Tibial nerve (tissue), 4 donors: Measurements from ENCODE around the gene SDR42E2. TPM values are rescaled to one million over a fixed set of nuclear protein-coding genes. Genes with fewer than 3 reads are reported as not detected.
"Not testable (repeated sequence)": the region's sequence is repeated elsewhere in the genome, so short reads cannot be mapped to it uniquely, and the experiment has no call there.

Experiments
- DNase-seq, 2 donors: peaks; one replicate each; pipeline ENCODE4 v3.0.0-alpha.2; 2019; ENCODE audit warnings: low spot score in 2 of 2
- H3K27ac ChIP-seq, 4 donors: fragments of 200-600 bp; sonication (generic) in 3 of 4; one replicate each; pipeline ENCODE4 v1.5.1; 2017 to 2019; ENCODE audit warnings: mild to moderate bottlenecking in 1 of 4
- H3K27me3 ChIP-seq, 2 donors: fragments of 200-600 bp; sonication (generic) in 1 of 2; one replicate each; pipeline versions ENCODE4 v1.5.1 to v1.6.0; 2017 to 2019
- H3K36me3 ChIP-seq, 3 donors: fragments of 200-600 bp; sonication (generic); one replicate each; pipeline ENCODE4 v1.5.1; 2018 to 2019
- H3K4me1 ChIP-seq, 4 donors: fragments of 200-600 bp; sonication (generic) in 3 of 4; one replicate each; pipeline ENCODE4 v1.5.1; 2017 to 2019
- H3K4me3 ChIP-seq, 4 donors: fragments of 200-600 bp; sonication (generic) in 3 of 4; one replicate each; pipeline ENCODE4 v1.5.1; 2017 to 2019; ENCODE audit warnings: mild to moderate bottlenecking in 1 of 4, moderate library complexity in 1 of 4
- H3K9me3 ChIP-seq, 4 donors: fragments of 200-600 bp; sonication (generic) in 3 of 4; one replicate each; pipeline ENCODE4 v1.5.1; 2017 to 2019
- EP300 ChIP-seq, 2 donors: sonication (generic); formaldehyde crosslinking; IDR thresholded peaks; one replicate each; pipeline ENCODE4 v1.6.1; 2017; ENCODE audit warnings: antibody characterized with exemption in 2 of 2, mild to moderate bottlenecking in 1 of 2
- POLR2A ChIP-seq, 2 donors: fragments of 450-650 bp; IDR thresholded peaks; one replicate each; pipeline ENCODE4 v1.6.1; 2017; ENCODE audit warnings: antibody characterized with exemption in 2 of 2, mild to moderate bottlenecking in 2 of 2, moderate library complexity in 2 of 2
- WGBS, 2 donors: methylation state at CpG; one replicate each; pipeline ENCODE4 v1.1.5; 2018; 5-methylcytosine and 5-hydroxymethylcytosine counted together
- total RNA-seq, 4 donors: library from RNA; depleted of rRNA; stranded (reverse); fragments of >200 nt; gene quantifications; one replicate each; pipeline ENCODE4 v1.1.0, GENCODE V29; 2016
- TF ChIP-seq, protein P1 (sequence below), 5 experiments: fragments of 200-600 bp in 3 of 5; fragments of 450-650 bp in 2 of 5; sonication (generic) in 3 of 5; IDR thresholded peaks; one replicate each; pipeline ENCODE4 v1.5.1; 2016 to 2019; ENCODE audit warnings: antibody characterized with exemption in 5 of 5, mild to moderate bottlenecking in 3 of 5, moderate library complexity in 2 of 5

The SDR42E2 gene
- total RNA-seq, 4 donors from 2014 or later: not detected

DNA sequence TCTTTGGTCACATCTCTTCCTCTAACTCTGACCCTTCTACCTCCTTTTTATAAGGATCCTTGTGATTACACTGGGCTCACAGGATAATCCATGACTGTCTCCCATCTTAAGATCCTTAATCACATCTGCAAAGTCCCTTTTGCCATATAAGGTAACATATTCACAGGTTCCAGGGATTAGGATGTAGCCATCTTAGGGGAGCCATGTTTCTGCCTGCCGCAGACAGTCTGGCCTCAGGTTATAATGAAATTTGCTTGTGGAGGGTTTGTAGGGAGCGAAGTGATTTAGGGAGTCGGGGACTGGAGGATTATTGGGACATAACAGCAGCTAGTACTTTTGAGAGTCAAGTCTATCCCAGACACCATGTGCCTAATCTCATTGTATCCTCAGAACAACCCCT, 51.5 kb downstream of the SDR42E2 start:
- H3K9me3 ChIP-seq: peaks cover 0 to 6% (median 0%) of the 10 kb centered on the region in 4 donors
- 98 to 99% methylated on average over 3 of the region's 3 CpGs for WGBS, 2 donors
- H3K4me3 ChIP-seq: no peak overlapping the region
- H3K36me3 ChIP-seq: peaks cover 0 to 56% (median 0%) of the 10 kb centered on the region in 3 donors
- H3K4me1 ChIP-seq: peaks cover 0 to 84% (median 22%) of the 10 kb centered on the region in 4 donors
- no peak for TF ChIP-seq EP300 (IDR thresholded peaks at IDR 0.05)
- no peak for DNase-seq
- peak overlapping the region in 1 of 4 donors; percentile 75 for H3K27ac ChIP-seq
- no peaks in the 10 kb centered on the region for H3K27me3 ChIP-seq

DNA sequence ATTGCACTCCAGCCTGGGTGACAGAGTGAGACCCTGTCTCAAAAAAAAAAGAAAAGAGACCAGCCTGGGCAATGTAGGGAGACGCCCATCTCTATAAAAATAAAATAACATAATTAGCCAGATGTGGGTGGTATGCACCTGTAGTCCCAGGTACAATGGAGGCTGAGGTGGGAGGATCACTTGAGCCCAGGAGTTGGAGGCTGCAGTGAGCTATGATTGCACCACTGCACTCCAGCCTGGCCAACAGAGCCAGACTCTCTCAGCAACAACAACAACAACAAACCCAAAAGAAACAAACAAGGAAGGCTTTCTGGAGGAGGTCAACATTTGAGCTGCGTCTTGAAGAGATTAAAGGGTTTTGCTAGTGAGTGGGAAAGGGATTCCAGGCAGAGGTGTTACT, 52.1 kb downstream of the SDR42E2 start:
- H3K36me3 ChIP-seq: peaks cover 0 to 56% (median 0%) of the 10 kb centered on the region in 3 donors
- 91 to 98% methylated on average over 2 of the region's 2 CpGs for whole genome bisulfite sequencing, 2 donors
- no peaks in the 10 kb centered on the region for H3K27me3 ChIP-seq
- H3K4me1 ChIP-seq: peaks cover 0 to 83% (median 21%) of the 10 kb centered on the region in 4 donors
- no peak overlapping the region for H3K4me3 ChIP-seq
- no peak for DNase-seq
- TF ChIP-seq EP300 (IDR thresholded peaks at IDR 0.05): no peak
- no peak for TF ChIP-seq POLR2A (IDR thresholded peaks at IDR 0.05)
- TF ChIP-seq, protein P1, sequence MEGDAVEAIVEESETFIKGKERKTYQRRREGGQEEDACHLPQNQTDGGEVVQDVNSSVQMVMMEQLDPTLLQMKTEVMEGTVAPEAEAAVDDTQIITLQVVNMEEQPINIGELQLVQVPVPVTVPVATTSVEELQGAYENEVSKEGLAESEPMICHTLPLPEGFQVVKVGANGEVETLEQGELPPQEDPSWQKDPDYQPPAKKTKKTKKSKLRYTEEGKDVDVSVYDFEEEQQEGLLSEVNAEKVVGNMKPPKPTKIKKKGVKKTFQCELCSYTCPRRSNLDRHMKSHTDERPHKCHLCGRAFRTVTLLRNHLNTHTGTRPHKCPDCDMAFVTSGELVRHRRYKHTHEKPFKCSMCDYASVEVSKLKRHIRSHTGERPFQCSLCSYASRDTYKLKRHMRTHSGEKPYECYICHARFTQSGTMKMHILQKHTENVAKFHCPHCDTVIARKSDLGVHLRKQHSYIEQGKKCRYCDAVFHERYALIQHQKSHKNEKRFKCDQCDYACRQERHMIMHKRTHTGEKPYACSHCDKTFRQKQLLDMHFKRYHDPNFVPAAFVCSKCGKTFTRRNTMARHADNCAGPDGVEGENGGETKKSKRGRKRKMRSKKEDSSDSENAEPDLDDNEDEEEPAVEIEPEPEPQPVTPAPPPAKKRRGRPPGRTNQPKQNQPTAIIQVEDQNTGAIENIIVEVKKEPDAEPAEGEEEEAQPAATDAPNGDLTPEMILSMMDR (IDR thresholded peaks at IDR 0.05): no peak
- peaks cover 0 to 6% (median 0%) of the 10 kb centered on the region in 4 donors for H3K9me3 ChIP-seq
- H3K27ac ChIP-seq: no peak overlapping the region

DNA sequence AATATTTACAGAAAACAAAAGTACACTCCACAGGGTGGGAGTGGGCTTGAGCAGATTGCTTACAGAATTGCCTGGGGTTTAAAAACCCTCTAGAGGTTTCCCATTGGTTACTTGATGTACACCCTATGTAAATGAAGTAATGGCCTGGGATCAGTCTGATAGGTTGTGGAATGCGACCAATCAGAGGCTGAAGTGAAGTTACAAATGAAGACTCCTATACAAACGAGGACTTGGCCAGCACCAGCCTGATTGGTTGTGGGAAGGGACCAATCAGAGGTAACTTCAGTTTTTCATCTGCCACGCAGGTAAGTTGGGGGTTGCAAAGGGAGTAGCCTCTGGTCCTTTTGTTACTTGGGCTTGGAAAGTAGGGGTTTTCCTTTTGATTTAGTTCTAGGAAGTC, 52.6 kb downstream of the SDR42E2 start:
- H3K36me3 ChIP-seq: peaks cover 0 to 52% (median 0%) of the 10 kb centered on the region in 3 donors
- H3K27me3 ChIP-seq: no peaks in the 10 kb centered on the region
- DNase-seq: no peak
- TF ChIP-seq EP300 (IDR thresholded peaks at IDR 0.05): no peak
- no peak overlapping the region for H3K27ac ChIP-seq
- H3K9me3 ChIP-seq: peaks cover 0 to 6% (median 0%) of the 10 kb centered on the region in 4 donors
- H3K4me3 ChIP-seq: no peak overlapping the region
- peaks cover 0 to 81% (median 19%) of the 10 kb centered on the region in 4 donors for H3K4me1 ChIP-seq
- 75 to 81% methylated on average over 3 of the region's 3 CpGs for WGBS, 2 donors

DNA sequence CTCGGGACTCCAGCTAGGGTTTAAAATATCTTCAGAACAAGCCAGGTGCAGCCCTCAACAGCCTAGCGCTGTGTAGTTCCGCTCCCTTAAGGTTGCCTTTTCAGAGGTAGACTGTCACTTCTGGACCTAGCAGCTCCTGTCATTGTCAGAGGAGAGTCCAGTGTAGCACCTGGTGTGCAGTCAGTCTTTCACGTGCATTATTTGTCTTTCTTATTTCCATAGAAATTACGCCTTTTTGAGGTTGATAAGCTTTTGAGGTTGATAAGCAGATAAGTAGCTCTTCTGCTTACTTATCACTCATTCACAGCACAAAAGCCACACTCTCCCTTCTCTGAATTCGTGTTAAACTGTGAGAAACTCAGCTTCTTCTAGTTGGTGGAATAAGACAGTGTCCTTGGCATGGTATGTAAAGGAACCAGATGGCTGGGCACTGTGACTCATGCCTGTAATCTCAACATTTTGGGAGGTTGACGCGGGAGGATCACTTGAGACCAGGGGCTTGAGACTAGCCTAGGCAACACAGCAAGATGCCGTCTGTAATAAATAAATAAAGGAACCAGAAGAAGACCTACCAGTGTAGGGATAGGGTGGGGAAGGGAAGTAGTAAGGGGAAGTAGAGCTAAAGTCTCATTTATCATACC, 54.0 kb downstream of the SDR42E2 start:
- H3K27ac ChIP-seq: peak overlapping the region in 1 of 4 donors; percentile 14
- H3K9me3 ChIP-seq: no peaks in the 10 kb centered on the region
- WGBS, 2 donors: 83 to 91% methylated on average over 9 of the region's 9 CpGs
- H3K27me3 ChIP-seq: no peaks in the 10 kb centered on the region
- DNase-seq: no peak
- H3K4me1 ChIP-seq: peaks cover 0 to 81% (median 14%) of the 10 kb centered on the region in 4 donors
- H3K4me3 ChIP-seq: no peak overlapping the region
- peaks cover 0 to 44% (median 0%) of the 10 kb centered on the region in 3 donors for H3K36me3 ChIP-seq
- TF ChIP-seq, protein P1 (IDR thresholded peaks at IDR 0.05): no peak
- TF ChIP-seq POLR2A (IDR thresholded peaks at IDR 0.05) (no peak), EP300 (IDR thresholded peaks at IDR 0.05) (no peak)

DNA sequence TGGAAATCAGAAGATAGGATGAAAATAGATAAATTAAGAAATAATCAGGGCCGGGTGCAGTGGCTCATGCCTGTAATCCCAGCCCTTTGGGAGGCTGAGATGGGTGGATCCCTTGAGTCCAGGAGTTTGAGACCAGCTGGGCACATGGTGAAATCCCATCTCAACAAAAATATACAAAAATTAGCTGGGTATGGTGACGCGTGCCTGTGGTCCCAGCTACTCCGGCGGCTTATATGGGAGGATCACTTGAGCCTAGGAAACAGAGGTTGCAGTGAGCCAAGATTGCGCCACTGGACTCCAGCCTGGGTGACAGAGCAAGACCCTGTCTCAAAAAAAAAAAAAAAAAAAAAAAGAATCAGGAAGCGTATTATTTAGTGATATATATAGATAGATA, 54.5 kb downstream of the SDR42E2 start:
- Histone ChIP-seq H3K4me1 (peaks cover 0 to 81% (median 9%) of the 10 kb centered on the region in 4 donors), H3K36me3 (peaks cover 0 to 44% (median 0%) of the 10 kb centered on the region in 3 donors), H3K27ac (peak overlapping the region in 1 of 4 donors; percentile 2)
- H3K27me3 ChIP-seq, H3K9me3 ChIP-seq, DNase-seq, H3K4me3 ChIP-seq: not testable (repeated sequence)
- WGBS, 2 donors: 88 to 93% methylated on average over 7 of the region's 7 CpGs

DNA sequence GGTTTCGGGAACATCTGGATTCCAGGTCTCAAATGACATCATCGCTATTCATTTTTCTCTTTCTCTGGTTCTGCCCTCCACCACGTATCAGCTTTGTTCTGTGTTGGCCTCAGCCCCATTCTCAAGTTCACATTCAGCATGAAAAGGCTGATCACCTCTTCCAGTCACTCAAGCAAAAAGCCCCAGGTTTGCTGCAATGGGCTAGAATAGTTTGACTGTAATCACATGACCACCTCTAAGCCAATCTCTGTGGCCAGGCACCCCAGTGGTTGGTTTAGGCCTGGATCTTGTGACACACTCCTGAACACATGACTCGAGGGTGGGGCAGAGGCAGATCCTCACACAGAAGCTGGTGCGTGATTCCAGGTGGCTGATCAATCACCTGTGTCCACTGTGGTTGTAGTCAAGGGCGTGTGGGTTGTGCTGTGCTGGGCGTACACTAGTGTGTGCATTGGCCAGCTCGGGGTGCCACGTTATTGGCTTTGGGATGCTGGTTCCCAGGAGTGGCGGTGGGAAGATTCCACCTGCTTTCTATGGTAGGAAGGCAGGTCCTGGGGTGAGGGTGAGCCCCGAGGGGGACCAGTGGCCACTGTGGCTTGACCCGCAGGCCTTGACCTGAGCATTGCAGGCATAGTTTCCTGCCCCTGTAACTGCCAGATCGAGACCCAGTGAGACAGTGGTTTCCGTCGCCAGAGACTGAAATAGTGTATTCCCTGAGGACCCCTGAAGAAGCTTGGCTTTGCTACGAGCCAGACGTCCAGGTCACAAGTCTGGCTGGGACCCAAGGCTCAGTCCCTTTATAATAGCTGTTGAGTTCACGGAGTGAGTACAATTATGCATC, 55.8 kb downstream of the SDR42E2 start:
- H3K36me3 ChIP-seq: peaks cover 0 to 35% (median 0%) of the 10 kb centered on the region in 3 donors
- no peak overlapping the region for H3K4me3 ChIP-seq
- TF ChIP-seq POLR2A (IDR thresholded peaks at IDR 0.05) (no peak), EP300 (IDR thresholded peaks at IDR 0.05) (peak in 1 of 2 donors; percentile 6)
- TF ChIP-seq, protein P1 (IDR thresholded peaks at IDR 0.05): no peak
- WGBS, 2 donors: 57 to 78% methylated on average over 13 to 17 of the region's 18 CpGs
- peak overlapping the region in 2 of 4 donors; percentile 62 to 71 for H3K27ac ChIP-seq
- no peaks in the 10 kb centered on the region for H3K9me3 ChIP-seq
- H3K27me3 ChIP-seq: no peaks in the 10 kb centered on the region
- DNase-seq: no peak
- H3K4me1 ChIP-seq: peaks cover 0 to 71% (median 3%) of the 10 kb centered on the region in 4 donors
